Endothelial cell (in vitro differentiated cells): ENCODE measurements around the gene DLEC1. TPM values are rescaled to one million over a fixed set of nuclear protein-coding genes. Genes with fewer than 3 reads are reported as not detected.
"Not testable (repeated sequence)": the region's sequence is repeated elsewhere in the genome, so short reads cannot be mapped to it uniquely, and the experiment has no call there.

Experiments
- DNase-seq: peaks from one replicate; pipeline ENCODE4 v3.0.0; 2021; ENCODE audit warnings: low spot score
- H3K27ac Mint-ChIP-seq: one replicate; pipeline ENCODE4 v1.8.0; 2021; ENCODE audit warnings: mixed read lengths, inconsistent platforms; ENCODE audit not compliant: unreplicated experiment
- H3K27me3 Mint-ChIP-seq: one replicate; pipeline ENCODE4 v1.8.0; 2021; ENCODE audit warnings: mild to moderate bottlenecking, moderate library complexity, mixed read lengths, inconsistent platforms; ENCODE audit not compliant: unreplicated experiment
- H3K36me3 Mint-ChIP-seq: one replicate; pipeline ENCODE4 v1.8.0; 2021; ENCODE audit warnings: mild to moderate bottlenecking, low read depth, mixed read lengths, inconsistent platforms; ENCODE audit not compliant: unreplicated experiment
- H3K4me1 Mint-ChIP-seq: one replicate; pipeline ENCODE4 v1.8.0; 2021; ENCODE audit warnings: mild to moderate bottlenecking, mixed read lengths, inconsistent platforms; ENCODE audit not compliant: unreplicated experiment
- H3K4me3 Mint-ChIP-seq: one replicate; pipeline ENCODE4 v1.8.0; 2021; ENCODE audit warnings: mild to moderate bottlenecking, mixed read lengths, inconsistent platforms; ENCODE audit not compliant: unreplicated experiment
- H3K9me3 Mint-ChIP-seq: one replicate; pipeline ENCODE4 v1.8.0; 2021; ENCODE audit warnings: mixed read lengths, inconsistent platforms; ENCODE audit not compliant: unreplicated experiment
- total RNA-seq: library from RNA; stranded (reverse); fragmentation: NEBNext Ultra II Directional; extraction: Animal tissue kit (Norgen Biotek cat#: 25700); gene quantifications from one replicate; pipeline ENCODE4 v1.2.1, GENCODE V29; 2021; ENCODE audit not compliant: unreplicated experiment
- TF ChIP-seq, protein P1 (sequence below): fragments of 200-600 bp; sonication (generic); IDR thresholded peaks from one replicate; pipeline ENCODE4 v1.5.0; 2021; ENCODE audit warnings: antibody characterized with exemption; ENCODE audit not compliant: unreplicated experiment

Gene DLEC1
- total RNA-seq, 1 donor from 2014 or later, result 0.62 TPM

DNA sequence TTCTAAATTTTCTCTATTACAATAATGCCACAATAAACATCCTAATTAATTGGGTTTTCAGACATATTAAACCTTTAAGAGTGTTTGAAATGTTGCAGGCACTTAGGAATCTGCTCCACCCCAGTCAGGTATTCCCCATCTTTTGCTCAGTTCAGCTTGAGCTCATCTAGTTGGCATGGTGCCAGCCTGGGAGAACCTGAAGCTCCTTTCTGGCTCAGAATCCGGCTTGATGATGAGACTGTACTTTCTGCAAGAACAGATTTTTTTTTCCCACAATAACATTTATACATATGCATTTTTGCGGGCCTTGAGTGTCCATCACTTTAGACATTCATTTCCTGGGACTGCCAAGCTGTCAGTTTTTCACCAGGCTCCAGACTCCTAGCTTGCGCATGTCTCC is 118.6 kb downstream of the DLEC1 start:
- no peak for DNase-seq
- no peak overlapping the region for H3K4me3 Mint-ChIP-seq
- peaks cover 3% of the 10 kb centered on the region for H3K27me3 Mint-ChIP-seq
- H3K4me1 Mint-ChIP-seq, result no peaks in the 10 kb centered on the region
- no peaks in the 10 kb centered on the region for H3K9me3 Mint-ChIP-seq
- H3K36me3 Mint-ChIP-seq, result no peaks in the 10 kb centered on the region
- no peak overlapping the region for H3K27ac Mint-ChIP-seq
- TF ChIP-seq, protein P1, sequence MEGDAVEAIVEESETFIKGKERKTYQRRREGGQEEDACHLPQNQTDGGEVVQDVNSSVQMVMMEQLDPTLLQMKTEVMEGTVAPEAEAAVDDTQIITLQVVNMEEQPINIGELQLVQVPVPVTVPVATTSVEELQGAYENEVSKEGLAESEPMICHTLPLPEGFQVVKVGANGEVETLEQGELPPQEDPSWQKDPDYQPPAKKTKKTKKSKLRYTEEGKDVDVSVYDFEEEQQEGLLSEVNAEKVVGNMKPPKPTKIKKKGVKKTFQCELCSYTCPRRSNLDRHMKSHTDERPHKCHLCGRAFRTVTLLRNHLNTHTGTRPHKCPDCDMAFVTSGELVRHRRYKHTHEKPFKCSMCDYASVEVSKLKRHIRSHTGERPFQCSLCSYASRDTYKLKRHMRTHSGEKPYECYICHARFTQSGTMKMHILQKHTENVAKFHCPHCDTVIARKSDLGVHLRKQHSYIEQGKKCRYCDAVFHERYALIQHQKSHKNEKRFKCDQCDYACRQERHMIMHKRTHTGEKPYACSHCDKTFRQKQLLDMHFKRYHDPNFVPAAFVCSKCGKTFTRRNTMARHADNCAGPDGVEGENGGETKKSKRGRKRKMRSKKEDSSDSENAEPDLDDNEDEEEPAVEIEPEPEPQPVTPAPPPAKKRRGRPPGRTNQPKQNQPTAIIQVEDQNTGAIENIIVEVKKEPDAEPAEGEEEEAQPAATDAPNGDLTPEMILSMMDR, result no peak

DNA sequence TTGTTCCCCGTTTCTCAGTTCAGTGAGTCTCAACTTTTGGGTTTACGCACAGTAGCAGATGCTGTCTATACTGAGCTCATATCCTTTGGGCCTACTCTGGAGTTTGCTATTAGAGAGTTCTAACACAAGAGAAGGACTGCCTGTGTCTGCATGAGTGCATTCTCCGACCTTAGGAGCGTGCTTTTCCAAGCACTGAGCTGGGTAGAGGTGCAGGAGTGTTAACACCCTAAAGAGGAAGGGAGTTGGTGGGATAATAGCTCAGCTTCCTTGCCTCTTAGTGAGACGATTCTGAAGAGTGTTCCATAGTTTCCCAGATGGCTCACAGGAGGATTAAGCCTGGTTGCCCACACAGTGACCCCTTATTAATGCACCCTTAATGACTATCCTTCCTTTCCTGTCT is 119.5 kb downstream of the DLEC1 start:
- DNase-seq, result no peak
- Mint-ChIP-seq H3K27me3 (no peaks in the 10 kb centered on the region), H3K27ac (no peak overlapping the region), H3K36me3 (no peaks in the 10 kb centered on the region), H3K4me3 (no peak overlapping the region), H3K4me1 (no peaks in the 10 kb centered on the region), H3K9me3 (no peaks in the 10 kb centered on the region)
- TF ChIP-seq, protein P1, result no peak

DNA sequence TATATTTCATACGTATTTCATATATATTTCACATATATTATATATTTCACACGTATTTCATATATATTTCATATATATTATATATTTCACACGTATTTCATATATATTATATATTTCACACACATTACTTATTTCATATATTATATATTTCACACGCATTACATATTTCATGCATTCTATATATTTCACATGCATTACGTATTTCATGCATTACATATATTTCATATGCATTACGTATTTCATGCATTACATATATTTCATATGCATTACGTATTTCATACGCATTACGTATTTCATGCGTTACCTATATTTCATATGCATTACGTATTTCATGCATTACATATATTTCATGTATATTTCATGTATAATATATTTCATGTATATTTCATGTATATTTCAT is 121.7 kb downstream of the DLEC1 start:
- H3K36me3 Mint-ChIP-seq, H3K4me3 Mint-ChIP-seq, H3K9me3 Mint-ChIP-seq, DNase-seq, H3K4me1 Mint-ChIP-seq, H3K27ac Mint-ChIP-seq, H3K27me3 Mint-ChIP-seq: not testable (repeated sequence)

DNA sequence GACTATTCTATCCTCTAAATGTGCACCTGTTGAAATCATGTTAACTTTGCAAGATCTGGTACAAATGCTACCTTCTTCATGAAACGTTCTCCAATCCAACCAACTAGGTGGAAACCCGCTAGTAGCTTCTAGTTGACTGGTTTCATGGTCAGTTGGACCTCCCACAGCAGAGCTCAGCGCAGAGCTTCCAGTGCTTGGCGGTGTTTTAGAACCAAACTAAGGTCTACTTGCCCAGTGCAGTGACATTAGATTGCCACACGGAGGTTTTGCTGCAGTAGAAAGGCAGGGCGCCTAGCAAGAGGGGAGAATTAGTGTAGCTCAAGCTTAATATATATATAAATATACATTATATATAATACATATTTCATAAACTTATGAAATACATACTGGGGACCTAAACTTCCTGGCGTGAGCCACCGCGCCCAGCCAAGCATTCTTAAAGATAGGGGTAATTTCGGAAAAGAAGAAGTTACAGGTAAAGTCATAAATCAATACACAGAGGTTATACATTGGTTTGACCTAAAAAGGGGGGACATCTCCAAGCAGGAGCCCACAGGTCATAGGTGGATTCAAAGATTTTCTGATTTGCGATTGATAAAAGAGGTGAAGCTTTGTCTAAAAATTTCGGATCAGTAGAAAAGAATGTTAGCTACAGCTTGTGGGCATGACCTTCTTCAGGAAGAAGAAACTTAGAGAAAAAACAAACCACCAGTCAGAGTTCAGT is 124.3 kb downstream of the DLEC1 start:
- Mint-ChIP-seq H3K4me3 (no peak overlapping the region), H3K4me1 (peaks cover 16% of the 10 kb centered on the region), H3K27me3 (peaks cover 10% of the 10 kb centered on the region), H3K27ac (no peak overlapping the region), H3K36me3 (no peaks in the 10 kb centered on the region), H3K9me3 (no peaks in the 10 kb centered on the region)
- no peak for DNase-seq
- TF ChIP-seq, protein P1, result no peak

DNA sequence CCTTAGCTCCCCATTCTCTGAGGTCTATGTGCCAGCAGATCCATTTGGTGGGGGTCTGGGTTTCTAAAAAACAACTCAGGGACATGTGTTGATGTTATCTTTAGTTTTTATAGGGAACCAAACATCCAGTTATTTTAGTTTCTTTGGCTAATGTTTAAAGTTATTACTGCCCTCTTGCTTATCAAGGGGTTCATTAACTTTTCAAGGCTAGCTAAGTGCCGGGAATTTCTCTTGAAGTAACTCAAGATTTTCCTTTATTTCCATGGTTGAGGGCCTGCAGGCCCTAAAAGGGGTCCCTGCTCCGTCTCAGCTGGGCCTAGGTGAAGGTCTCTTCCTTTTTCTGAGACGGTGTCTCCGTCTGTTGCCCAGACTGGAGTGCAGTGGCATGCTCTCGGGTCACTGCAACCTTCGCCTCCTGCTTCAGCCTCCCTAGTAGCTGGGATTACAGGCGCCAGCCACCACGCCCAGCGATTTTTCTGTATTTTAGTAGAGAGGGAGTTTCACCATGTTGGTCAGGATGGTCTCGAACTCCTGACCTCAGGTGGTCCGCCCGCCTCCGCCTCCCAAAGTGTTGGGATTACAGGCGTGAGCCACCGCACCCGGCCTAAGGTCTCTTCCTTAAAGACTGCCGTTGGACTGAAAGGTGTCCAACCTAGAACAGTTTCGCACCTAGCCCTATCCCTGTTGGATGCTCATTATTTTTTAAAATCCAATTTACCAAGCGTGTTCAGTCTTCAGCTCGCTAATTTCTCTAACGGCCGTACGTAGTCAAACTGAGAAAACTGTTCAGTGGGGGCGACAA is 125.0 kb downstream of the DLEC1 start:
- TF ChIP-seq, protein P1, result no peak
- Mint-ChIP-seq H3K9me3 (no peaks in the 10 kb centered on the region), H3K4me1 (peaks cover 16% of the 10 kb centered on the region), H3K27me3 (peaks cover 10% of the 10 kb centered on the region), H3K27ac (peak overlapping the region; percentile 96), H3K36me3 (no peaks in the 10 kb centered on the region), H3K4me3 (peak overlapping the region; percentile 100)
- DNase-seq, result no peak
